HCT116 (cell line): Measurements from ENCODE around the gene HDAC8. TPM values are rescaled to one million over a fixed set of nuclear protein-coding genes. Genes with fewer than 3 reads are reported as not detected.

Source experiments
- ATAC-seq: fragments of 200-7000 bp; cut with Tn5 transposase; 2 replicates; pipeline ENCODE4 v1.9.1; 2020; ENCODE audit warnings: mild to moderate bottlenecking, moderate library complexity
- BruUV-seq: library from RNA; stranded (reverse); fragments of 400-500 nt; replicated peaks from 2 replicates; lab custom pipeline; 2021; lab: Mats Ljungman, UMichigan
- CTCF ChIA-PET: fragments of 300-600 bp; sonication (Branson Sonifier 250); formaldehyde crosslinking; loops from one replicate; lab custom pipeline; 2021; ENCODE audit warnings: antibody characterized with exemption; lab: Charles Lee
- POLR2A ChIA-PET: fragments of 300-600, 350-600 bp; sonication (Branson Sonifier 250); formaldehyde crosslinking; loops from one replicate; lab custom pipeline; 2021; ENCODE audit warnings: antibody characterized with exemption; lab: Charles Lee
- RAD21 ChIA-PET, 2 experiments: fragments of 300-600 bp; sonication (Branson Sonifier 250); formaldehyde crosslinking; loops; one replicate each; lab custom pipeline; 2023; ENCODE audit warnings: low total read pairs in 2 of 2; ENCODE audit not compliant: uncharacterized antibody in 2 of 2, unreplicated experiment in 2 of 2, low non-redundant PET in 1 of 2; lab: Charles Lee
- DNase-seq: peaks from one replicate; pipeline ENCODE4 v3.0.0-alpha.2; 2010; ENCODE audit warnings: low read depth, low spot score
- H2AFZ ChIP-seq: fragments of 200-600 bp; shearing (Covaris generic), sonication (generic); 2 replicates; pipeline ENCODE4 v1.6.1; 2017; ENCODE audit warnings: low read depth, mixed run types, mixed read lengths, antibody characterized with exemption, low read length; ENCODE audit not compliant: poor library complexity, severe bottlenecking
- H3K27ac ChIP-seq: 2 replicates; pipeline ENCODE4 v1.5.1; 2012; ENCODE audit warnings: low read depth, low read length
- H3K27me3 ChIP-seq: fragments of 200-600 bp; sonication (generic); 2 replicates; pipeline ENCODE4 v1.6.1; 2016; ENCODE audit warnings: mixed run types, low read length, mixed read lengths; ENCODE audit not compliant: insufficient read depth
- H3K36me3 ChIP-seq, 2 experiments: fragments of 200-500 bp in 1 of 2; fragments of 200-600 bp in 1 of 2; sonication (Bioruptor generic) in 1 of 2; sonication (generic) in 1 of 2; 2 replicates each; pipeline versions ENCODE4 v1.5.1 to v1.6.1; 2014 to 2016; ENCODE audit warnings: low read length in 2 of 2, inconsistent platforms in 1 of 2, mixed read lengths in 1 of 2, mixed run types in 1 of 2; ENCODE audit not compliant: insufficient read depth in 2 of 2, control insufficient read depth in 1 of 2
- H3K4me1 ChIP-seq, 2 experiments: fragments of 200-600 bp in 1 of 2; sonication (generic) in 1 of 2; 2 replicates each; pipeline versions ENCODE4 v1.5.1 to v1.6.1; 2012 to 2017; ENCODE audit warnings: low read length in 2 of 2, inconsistent platforms in 1 of 2, mild to moderate bottlenecking in 1 of 2, mixed read lengths in 1 of 2, mixed run types in 1 of 2, moderate library complexity in 1 of 2; ENCODE audit not compliant: insufficient read depth in 2 of 2, control insufficient read depth in 1 of 2
- H3K4me2 ChIP-seq: fragments of 200-600 bp; sonication (generic); 2 replicates; pipeline ENCODE4 v1.6.1; 2017; ENCODE audit warnings: mixed run types, low read length, mixed read lengths
- H3K4me3 ChIP-seq, 2 experiments: fragments of 200-600 bp in 1 of 2; sonication (generic) in 1 of 2; replicated peaks in 1 of 2; 2 replicates each; pipeline ENCODE4 v1.5.1; 2011 to 2016; ENCODE audit warnings: low read length in 2 of 2, control low read depth in 1 of 2, low read depth in 1 of 2, mild to moderate bottlenecking in 1 of 2, mixed read lengths in 1 of 2, mixed run types in 1 of 2
- H3K79me2 ChIP-seq: fragments of 200-600 bp; sonication (generic); 2 replicates; pipeline ENCODE4 v1.6.1; 2017; ENCODE audit warnings: mild to moderate bottlenecking, mixed run types, low read length, moderate library complexity, mixed read lengths; ENCODE audit not compliant: insufficient read depth
- H3K9ac ChIP-seq: fragments of 200-600 bp; sonication (generic); 2 replicates; pipeline ENCODE4 v1.6.1; 2016; ENCODE audit warnings: low read length, mixed read lengths
- H3K9me2 ChIP-seq: fragments of 200-600 bp; sonication (generic), shearing (Covaris generic); 2 replicates; pipeline ENCODE4 v1.6.1; 2017; ENCODE audit warnings: mixed run types, mild to moderate bottlenecking, moderate library complexity; ENCODE audit not compliant: insufficient read depth
- H3K9me3 ChIP-seq, 2 experiments: fragments of 200-500 bp in 1 of 2; fragments of 200-600 bp in 1 of 2; sonication (Bioruptor generic) in 1 of 2; sonication (generic) in 1 of 2; 2 replicates each; pipeline ENCODE4 v1.6.1; 2014 to 2017; ENCODE audit warnings: low read length in 2 of 2, mixed read lengths in 2 of 2, inconsistent platforms in 1 of 2, low read depth in 1 of 2, mild to moderate bottlenecking in 1 of 2, mixed run types in 1 of 2, moderate library complexity in 1 of 2; ENCODE audit not compliant: control insufficient read depth in 1 of 2, insufficient read depth in 1 of 2
- H4K20me1 ChIP-seq: fragments of 200-600 bp; sonication (generic), shearing (Covaris generic); 2 replicates; pipeline ENCODE4 v1.6.1; 2017; ENCODE audit warnings: mixed run types, mild to moderate bottlenecking, moderate library complexity; ENCODE audit not compliant: insufficient read depth
- ATF3 ChIP-seq: IDR thresholded peaks from 2 replicates; pipeline ENCODE4 v1.6.1; 2012
- CBX3 ChIP-seq: IDR thresholded peaks from 2 replicates; pipeline ENCODE4 v1.6.1; 2012; ENCODE audit warnings: low read depth
- CTCF ChIP-seq, 3 experiments: fragments of 200-600 bp in 1 of 3; sonication (generic) in 1 of 3; IDR thresholded peaks in 2 of 3; conservative IDR thresholded peaks in 1 of 3; 2 replicates each; pipeline ENCODE4 v1.5.1; 2012 to 2017; ENCODE audit warnings: low read depth in 2 of 3, low read length in 2 of 3, antibody characterized with exemption in 1 of 3, borderline replicate concordance in 1 of 3, control low read depth in 1 of 3, mild to moderate bottlenecking in 1 of 3, mixed read lengths in 1 of 3, mixed run types in 1 of 3, moderate library complexity in 1 of 3; ENCODE audit not compliant: insufficient read depth in 1 of 3
- EGR1 ChIP-seq: IDR thresholded peaks from 2 replicates; pipeline ENCODE4 v1.6.1; 2012; ENCODE audit warnings: low read depth
- ELF1 ChIP-seq: IDR thresholded peaks from 2 replicates; pipeline ENCODE4 v1.6.1; 2012; ENCODE audit warnings: low read depth, borderline replicate concordance
- EZH2 ChIP-seq: fragments of 200-600 bp; sonication (generic); IDR thresholded peaks from 2 replicates; pipeline ENCODE4 v1.6.1; 2017; ENCODE audit warnings: antibody characterized with exemption, mixed run types
- JUND ChIP-seq: IDR thresholded peaks from 2 replicates; pipeline ENCODE4 v1.6.1; 2012
- POLR2A ChIP-seq: IDR thresholded peaks from 2 replicates; pipeline ENCODE4 v1.7.0; 2011; ENCODE audit warnings: borderline replicate concordance; ENCODE audit not compliant: insufficient read depth, insufficient read length; ENCODE audit errors: extremely low read depth
- RAD21 ChIP-seq: IDR thresholded peaks from 2 replicates; pipeline ENCODE4 v1.6.1; 2012; ENCODE audit warnings: low read depth, mild to moderate bottlenecking
- SIN3A ChIP-seq: IDR thresholded peaks from 2 replicates; pipeline ENCODE4 v1.6.1; 2012; ENCODE audit warnings: low read depth
- SP1 ChIP-seq: IDR thresholded peaks from 2 replicates; pipeline ENCODE4 v1.6.1; 2012; ENCODE audit warnings: low read depth
- TCF7L2 ChIP-seq: IDR thresholded peaks from 2 replicates; pipeline ENCODE4 v1.7.0; 2011; ENCODE audit warnings: borderline replicate concordance, inconsistent platforms; ENCODE audit not compliant: insufficient read depth, insufficient read length; ENCODE audit errors: extremely low read depth
- ZBTB33 ChIP-seq: IDR thresholded peaks from 2 replicates; pipeline ENCODE4 v1.6.1; 2011; ENCODE audit warnings: mild to moderate bottlenecking, low read length, moderate library complexity; ENCODE audit not compliant: insufficient replicate concordance; ENCODE audit errors: extremely low read depth
- intact Hi-C: fragments of 100-400 bp; cut with micrococcal nuclease; formaldehyde crosslinking; loops from 2 replicates; pipeline ENCODE4 v1.10.0; 2022
- total RNA-seq: library from RNA; stranded (reverse); gene quantifications from one replicate; pipeline ENCODE4 v1.2.1, GENCODE V29; 2021; ENCODE audit not compliant: unreplicated experiment

Gene HDAC8
- total RNA-seq, 1 experiment from 2014 or later: 24.1 TPM

- ATAC-seq: no peak
- no peak overlapping the region for H3K9ac ChIP-seq
- intact Hi-C loops: loop anchor here (10.0 kb wide), 1 partner anchor 237 kb away; no protein-coding TSS in a partner anchor
- DNase-seq: no peak
- ChIA-PET POLR2A (no interaction called here), CTCF (interaction anchor here (2.0 kb wide), 1 partner anchor 10 kb away, joined by 5 read pairs; no protein-coding TSS in a partner anchor), RAD21 (no interaction called here)
- no peaks in the 10 kb centered on the region for H3K36me3 ChIP-seq
- no peaks in the 10 kb centered on the region for H3K79me2 ChIP-seq
- peak overlapping the region; percentile 76 for H3K4me2 ChIP-seq
- no peak overlapping the region for H3K27ac ChIP-seq
- no peaks in the 10 kb centered on the region for H4K20me1 ChIP-seq
- H3K4me1 ChIP-seq: peaks cover 2 to 22% of the 10 kb centered on the region in 2 experiments; a peak in 3 of 4 replicates
- H3K27me3 ChIP-seq: no peaks in the 10 kb centered on the region; the same call in 1 of the 2 replicates
- no peak overlapping the region for H3K4me3 ChIP-seq
- no peaks in the 10 kb centered on the region for H3K9me2 ChIP-seq
- TF ChIP-seq RAD21 (no peak), SIN3A (no peak), POLR2A (no peak), SP1 (no peak), CBX3 (no peak), EGR1 (no peak), TCF7L2 (no peak), CTCF (IDR thresholded peaks at IDR 0.05 in 2 of 3, conservative IDR thresholded peaks at IDR 0.05 in 1 of 3; ENCODE audit: borderline replicate concordance in 1 of 3, insufficient read depth in 1 of 3, low read depth in 2 of 3, low read length in 2 of 3) (no peak), ELF1 (no peak), EZH2 (no peak), ATF3 (no peak), ZBTB33 (no peak), JUND (no peak)
- H3K9me3 ChIP-seq: no peaks in the 10 kb centered on the region
- no TSS peak for BruUV-seq
- H2AFZ ChIP-seq: no peak overlapping the region
Observed at GRCh38 chrX:72308209-72308565, 264.5 kb downstream of the HDAC8 start.
